ENCODE data around the gene PLCE1.

GRCh38 chr10:94005050-94005449 is 11.3 kb downstream of the PLCE1 start:
- TF ChIP-seq CTCF (optimal IDR thresholded peaks at IDR 0.05 in 1 of 3, IDR thresholded peaks at IDR 0.05 in 1 of 3, conservative IDR thresholded peaks at IDR 0.05 in 1 of 3; ENCODE audit: extremely low read depth in 1 of 3, insufficient read depth in 2 of 3, low read length in 3 of 3) = no peak
- no peak for TF ChIP-seq EZH2 (IDR thresholded peaks at IDR 0.05; ENCODE audit: low read length)
